NCI-H2196 treated with DMSO at 0.1 percent for 48 hours (cell line): ENCODE measurements around the gene SMURF2.

Experiments
- DNase-seq: peaks from one replicate; lab custom pipeline; 2025; ENCODE audit not compliant: unreplicated experiment; lab: John Stamatoyannopoulos, UW

Gene SMURF2

GRCh38 chr17:64544742-64545141, 117.4 kb downstream of the SMURF2 start:
- no peak for DNase-seq

DNA sequence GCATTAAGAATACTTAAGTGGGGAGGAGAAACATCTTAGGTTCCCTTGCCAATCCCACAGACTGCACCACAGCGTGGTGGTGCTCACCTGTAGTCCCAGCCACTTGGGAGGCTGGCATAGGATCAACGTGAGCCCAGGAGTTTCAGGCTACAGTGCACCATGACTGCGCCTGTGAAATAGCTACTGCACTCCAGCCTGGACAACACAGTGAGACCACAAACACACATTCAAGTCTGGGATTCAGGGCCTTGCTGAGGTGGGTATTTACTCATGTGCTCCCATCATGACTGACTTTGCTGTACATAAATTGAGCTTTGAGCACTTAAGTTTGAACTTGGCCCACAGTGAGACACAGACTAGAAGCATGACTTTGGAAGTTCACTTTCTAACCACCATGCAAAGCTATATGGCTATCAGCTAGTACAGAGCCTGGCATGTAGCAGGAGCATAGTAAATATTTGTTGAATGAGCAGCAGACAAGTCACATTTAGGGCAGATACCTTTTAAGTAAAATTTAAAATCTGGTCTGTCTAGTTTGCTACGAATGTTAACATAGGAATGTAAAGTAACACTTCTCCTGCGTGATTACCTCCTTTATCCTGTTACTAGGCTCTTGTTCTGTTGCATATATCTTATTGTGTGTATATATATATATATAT, 121.9 kb downstream of the SMURF2 start:
- no peak for DNase-seq

GRCh38 chr17:64538508-64539130, 123.5 kb downstream of the SMURF2 start:
- no peak for DNase-seq

GRCh38 chr17:64537488-64537887, 124.6 kb downstream of the SMURF2 start:
- no peak for DNase-seq

DNA sequence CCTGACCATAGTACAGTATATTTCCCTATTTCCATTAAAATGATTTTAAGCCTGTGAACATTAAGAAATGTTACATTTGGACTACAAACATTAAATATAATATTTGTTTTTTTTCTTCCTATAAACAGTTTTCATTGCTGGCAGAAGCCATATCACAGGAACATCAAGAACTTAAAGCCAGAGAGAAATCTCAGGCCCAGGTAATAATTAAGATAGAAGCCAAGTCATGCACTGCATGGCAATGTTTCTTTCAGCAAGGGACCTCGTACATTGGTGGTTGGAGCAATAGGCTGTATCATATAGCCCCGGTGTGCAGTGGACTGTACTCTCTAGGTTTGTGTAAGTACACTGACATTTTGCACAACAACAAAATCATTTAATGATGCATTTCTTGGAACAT, 125.2 kb downstream of the SMURF2 start:
- DNase-seq, result no peak

DNA sequence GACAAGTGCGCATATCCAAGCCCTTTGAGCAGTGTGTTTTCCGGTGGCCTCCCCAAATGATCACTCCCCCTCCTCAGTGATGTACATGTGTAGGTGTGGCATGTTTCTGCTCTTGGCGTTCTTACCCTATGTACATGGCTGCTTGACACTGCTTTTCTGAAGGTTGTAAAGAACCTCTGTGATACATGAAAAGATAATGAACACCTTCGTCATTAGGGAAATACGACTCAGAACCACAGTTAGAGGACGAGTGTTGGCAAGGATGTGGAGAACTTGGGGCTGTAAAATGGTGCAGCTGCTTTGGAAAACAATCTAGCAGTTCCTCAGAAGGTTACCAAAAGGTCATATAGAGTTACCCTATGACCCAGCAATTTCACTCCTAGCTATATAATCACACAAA, 126.8 kb downstream of the SMURF2 start:
- no peak for DNase-seq

- no peak for DNase-seq
These were observed 127.9 kb downstream of the SMURF2 start for GRCh38 chr17:64534187-64534586.

DNA sequence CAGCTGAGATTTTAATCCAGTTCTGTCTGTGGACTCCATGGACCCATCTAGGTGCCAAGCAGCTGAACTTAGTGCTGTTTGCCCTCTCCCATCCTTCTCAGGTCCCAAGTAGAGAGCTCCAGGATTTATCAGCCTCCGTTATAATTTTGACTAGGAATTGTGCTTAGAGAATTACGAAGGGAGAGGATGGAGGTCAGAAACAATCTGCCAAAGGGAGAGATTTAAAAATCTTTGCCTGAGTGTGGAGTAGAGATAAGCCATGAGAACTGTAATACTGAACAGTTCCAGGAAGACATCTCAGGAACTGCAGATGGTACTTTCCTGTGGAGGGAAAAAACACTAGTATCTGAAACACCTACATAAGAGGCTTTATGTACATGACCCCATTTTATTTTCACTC, 128.3 kb downstream of the SMURF2 start:
- DNase-seq, result no peak

- no peak for DNase-seq
These were observed 129.7 kb downstream of the SMURF2 start for GRCh38 chr17:64532409-64532808.

DNA sequence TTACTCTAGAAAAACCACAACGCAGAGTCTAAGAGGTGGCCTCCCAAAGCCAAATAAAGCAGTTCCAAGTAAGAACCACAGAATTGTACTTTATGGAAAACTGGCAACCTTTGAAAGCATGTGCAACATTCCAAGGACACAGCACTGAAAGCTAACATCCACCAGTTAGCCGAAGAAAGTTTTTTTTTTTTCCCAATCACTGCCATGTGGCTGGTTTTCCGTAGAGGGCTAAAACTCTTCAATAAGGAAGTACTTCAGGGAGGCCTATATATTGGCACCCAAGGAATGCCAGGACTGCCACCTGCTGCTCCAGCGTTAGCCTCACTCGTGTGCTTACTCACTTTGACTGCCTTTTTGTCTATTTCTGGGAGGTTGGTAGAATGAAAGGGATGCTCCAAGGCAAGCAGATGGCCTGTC, 130.1 kb downstream of the SMURF2 start:
- no peak for DNase-seq

DNA sequence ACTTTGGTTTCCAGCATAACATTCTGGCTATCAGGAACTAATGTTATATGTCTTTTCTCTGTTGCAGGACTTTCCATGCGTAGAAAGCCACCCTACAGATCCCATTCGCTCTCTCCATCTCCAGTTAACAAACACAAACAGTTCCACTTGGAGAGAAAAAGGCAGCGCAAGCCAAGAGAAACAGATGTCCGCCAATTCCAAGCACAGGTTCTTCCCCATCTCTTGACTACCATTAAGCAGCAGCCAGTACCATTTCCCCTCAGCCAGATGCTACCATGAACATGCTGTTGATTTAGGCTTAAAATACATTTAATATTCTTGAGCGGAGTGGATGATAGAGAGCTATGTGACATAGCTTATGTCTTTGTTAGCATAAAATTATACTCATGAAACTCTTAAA, 132.9 kb downstream of the SMURF2 start:
- no peak for DNase-seq

GRCh38 chr17:64527914-64528313, 134.2 kb downstream of the SMURF2 start:
- DNase-seq, result no peak

DNA sequence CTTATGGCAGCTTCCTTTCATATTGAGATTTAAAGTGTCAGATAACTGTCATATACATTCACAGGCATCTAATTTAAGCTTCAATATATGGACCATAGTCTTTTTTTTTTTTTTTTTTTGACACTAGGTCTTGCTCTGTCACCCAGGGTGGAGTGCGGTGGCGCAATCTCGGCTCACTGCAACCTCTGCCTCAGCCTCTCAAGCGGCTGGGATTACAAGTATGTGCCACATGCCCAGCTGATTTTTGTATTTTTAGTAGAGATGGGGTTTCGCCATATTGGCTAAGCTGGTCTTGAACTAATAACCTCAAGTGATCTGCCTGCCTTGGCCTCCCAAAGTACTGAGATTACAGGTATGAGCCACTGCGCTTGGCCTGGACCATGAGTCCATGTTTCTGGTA, 141.7 kb downstream of the SMURF2 start:
- DNase-seq, result no peak

- no peak for DNase-seq
These were observed 142.5 kb downstream of the SMURF2 start for GRCh38 chr17:64519601-64520000.

- DNase-seq, result no peak
These were observed 146.3 kb downstream of the SMURF2 start for GRCh38 chr17:64515829-64516228.

DNA sequence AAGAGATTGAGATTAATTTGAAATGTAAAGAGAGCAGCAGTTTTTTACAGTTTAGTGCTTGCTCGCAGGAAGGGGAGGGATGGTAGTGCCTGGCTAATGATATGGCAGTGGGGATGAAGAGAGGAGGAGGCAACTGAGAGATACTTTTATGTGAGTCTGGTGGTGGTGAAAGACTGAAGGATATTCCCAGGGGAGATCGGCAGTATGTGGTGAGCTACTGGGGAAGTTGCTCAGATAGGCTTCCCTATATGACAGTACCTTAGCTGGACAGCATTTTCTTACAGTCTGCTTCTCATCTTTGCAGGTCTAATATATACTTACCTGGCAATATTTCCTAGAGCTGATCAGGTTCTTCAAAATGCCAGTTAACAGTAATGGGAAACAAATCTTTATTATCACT, 146.7 kb downstream of the SMURF2 start:
- no peak for DNase-seq

GRCh38 chr17:64509179-64509578, 152.9 kb downstream of the SMURF2 start:
- DNase-seq, result no peak

- DNase-seq, result no peak
These were observed 153.4 kb downstream of the SMURF2 start for GRCh38 chr17:64508683-64509082.

DNA sequence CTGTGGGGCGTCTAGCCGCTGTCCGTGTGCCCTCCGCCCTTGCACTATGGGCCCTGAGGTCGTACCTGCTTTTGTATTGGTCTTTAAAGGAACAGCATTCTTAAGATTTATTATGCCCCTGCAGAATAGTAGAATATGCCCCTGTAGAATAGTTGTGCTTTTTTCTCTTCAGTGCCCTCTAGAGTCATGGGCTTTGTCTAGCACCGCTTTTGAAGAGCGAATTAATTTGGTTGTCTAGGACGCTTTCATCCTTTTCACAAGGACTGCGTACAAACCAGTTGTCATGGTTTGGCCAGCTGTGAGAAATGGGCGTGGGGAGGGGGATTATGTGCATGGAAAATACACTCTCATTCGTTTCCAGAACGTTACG, 154.7 kb downstream of the SMURF2 start:
- peak; percentile 48 for DNase-seq

- peak; percentile 98 for DNase-seq
These were observed 155.3 kb downstream of the SMURF2 start, which contains the start of gene CEP95 for GRCh38 chr17:64506576-64507412. TSS of gene CEP95 (plus strand) at chr17:64506977. CDS start at chr17:64507098, 121 bp downstream.

DNA sequence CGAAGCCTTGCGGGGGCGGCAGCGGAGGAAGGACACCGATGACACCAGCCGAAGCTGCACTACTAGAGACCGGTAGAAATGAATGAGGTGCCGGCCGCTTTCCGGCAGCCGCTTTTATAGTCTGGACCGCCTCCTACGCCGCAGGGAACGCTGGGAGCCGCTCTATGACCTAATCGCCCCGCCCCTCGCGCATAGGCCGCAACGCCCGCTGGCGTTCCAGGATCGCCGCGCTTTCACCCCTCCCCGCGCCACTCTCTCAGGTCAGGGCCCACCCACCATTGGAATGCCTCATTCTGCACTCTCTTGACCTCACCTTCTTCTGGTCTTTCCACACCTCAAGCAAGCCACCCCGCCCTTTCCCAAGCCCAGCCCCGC, 155.9 kb downstream of the SMURF2 start, which contains the start of gene DDX5:
Gene DDX5, minus strand, starts transcription at position 89 of the 375 bp plus-strand sequence. CDS start 170 bp downstream, outside the sequence.
- DNase-seq, result peak; percentile 98
